NCI-H2107 treated with DMSO at 0.1 percent for 48 hours (cell line): ENCODE results near the gene TSPAN14.

ENCODE experiments used
- DNase-seq: peaks from one replicate; lab custom pipeline; 2025; ENCODE audit not compliant: unreplicated experiment; lab: John Stamatoyannopoulos, UW

TSPAN14 gene

GRCh38 chr10:80486785-80487420 lies 32.8 kb downstream of the TSPAN14 start:
- DNase-seq, result no peak

- DNase-seq, result no peak
Observed at GRCh38 chr10:80487421-80487785, 33.3 kb downstream of the TSPAN14 start.

- DNase-seq, result no peak
Observed at GRCh38 chr10:80487791-80488538, 33.9 kb downstream of the TSPAN14 start.

- no peak for DNase-seq
Observed at GRCh38 chr10:80488539-80489066, 34.5 kb downstream of the TSPAN14 start.

DNA sequence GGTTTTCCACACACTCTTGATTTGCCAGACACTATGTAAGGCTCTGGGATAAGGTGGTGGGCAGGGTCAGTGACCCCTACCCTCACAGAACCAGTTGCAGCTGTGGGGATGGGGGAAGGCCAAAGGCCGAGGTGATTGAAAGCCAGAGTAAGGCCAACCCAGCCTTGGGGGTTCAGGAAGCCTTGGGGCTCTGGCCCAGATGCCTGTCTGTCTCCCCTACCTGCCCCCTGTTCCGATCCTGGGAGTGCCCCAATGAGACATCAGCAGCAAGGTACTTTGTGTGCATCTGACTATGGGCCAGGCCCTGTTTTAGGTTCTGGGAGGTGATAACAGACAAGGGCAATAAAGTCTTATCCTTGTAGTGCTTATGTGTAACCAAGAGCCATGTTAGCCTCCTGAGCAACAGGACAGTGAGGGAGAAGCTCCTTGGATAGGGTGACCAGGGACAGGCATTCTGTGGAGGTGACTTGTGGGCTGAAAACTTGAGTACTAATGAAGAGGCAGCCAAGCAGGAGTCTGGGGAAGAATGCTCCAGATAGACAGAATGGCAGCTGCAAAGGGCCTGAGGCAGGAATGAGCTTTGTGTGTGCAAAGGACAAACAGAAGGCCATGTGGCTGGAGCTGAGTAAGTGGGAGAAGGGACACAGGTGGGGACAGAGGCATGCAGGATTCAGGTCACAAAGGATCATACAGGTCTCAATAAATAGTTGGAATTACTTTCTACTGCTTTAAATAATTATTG lies 35.4 kb downstream of the TSPAN14 start:
- DNase-seq, result no peak

- no peak for DNase-seq
Observed at GRCh38 chr10:80491251-80492102, 37.4 kb downstream of the TSPAN14 start.

- no peak for DNase-seq
Observed at GRCh38 chr10:80492848-80493521, 38.9 kb downstream of the TSPAN14 start.

DNA sequence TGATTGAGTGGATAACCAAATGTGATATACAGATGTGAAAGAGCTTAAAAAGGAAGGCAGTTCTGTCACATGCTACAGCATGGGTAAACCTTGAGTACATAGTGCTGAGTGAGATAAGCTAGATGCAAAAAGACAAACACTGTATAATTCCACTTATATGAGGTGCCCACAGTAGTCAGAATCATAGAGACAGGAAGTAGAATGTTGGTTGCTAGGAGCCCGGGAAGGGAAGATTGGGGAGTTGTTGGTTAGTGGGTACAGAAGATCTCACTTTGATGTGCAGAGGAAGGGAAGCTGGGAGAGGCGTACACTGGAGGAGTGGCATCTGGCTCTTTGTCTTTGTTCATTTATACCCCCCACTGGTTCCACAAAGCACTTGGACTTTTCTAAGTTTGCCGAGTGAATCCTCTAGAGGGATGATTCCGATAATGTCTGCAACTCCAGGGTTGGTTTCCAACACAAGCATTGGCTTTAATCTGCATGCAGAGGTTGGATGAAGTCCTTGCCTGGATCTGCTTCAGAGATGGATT lies 39.5 kb downstream of the TSPAN14 start:
- DNase-seq, result no peak

DNA sequence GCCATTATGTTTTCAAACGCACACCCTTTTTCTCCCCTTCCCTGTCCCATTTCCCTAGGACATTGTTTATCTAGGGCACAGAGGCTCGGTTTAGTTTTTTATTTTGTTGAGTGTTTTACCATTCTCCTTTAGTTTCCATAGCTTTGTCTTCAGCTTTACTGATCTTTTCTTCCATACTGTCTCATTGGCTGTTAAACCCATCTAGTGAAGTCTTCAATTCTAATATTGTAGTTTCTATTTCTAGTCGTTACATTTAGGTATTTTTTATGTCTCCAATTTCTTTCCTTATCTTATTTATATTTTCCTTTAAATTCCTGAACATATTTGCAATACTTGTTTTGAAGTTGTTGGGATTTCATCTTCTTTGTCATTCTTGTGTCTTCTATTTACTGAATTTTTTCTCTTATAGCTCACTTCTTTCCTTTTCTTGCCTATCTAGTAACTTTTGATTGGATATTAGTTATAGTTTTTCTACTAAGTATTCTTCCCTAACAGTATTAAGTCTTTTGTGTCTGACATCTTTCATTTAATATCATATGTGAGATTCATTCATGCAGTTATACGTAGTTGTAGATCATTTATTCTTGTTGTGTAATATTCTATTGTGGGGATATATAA lies 42.6 kb downstream of the TSPAN14 start:
- DNase-seq, result no peak

GRCh38 chr10:80497187-80498077 lies 43.3 kb downstream of the TSPAN14 start:
- DNase-seq, result no peak

- no peak for DNase-seq
Observed at GRCh38 chr10:80498078-80498832, 44.1 kb downstream of the TSPAN14 start.

GRCh38 chr10:80498833-80499741 lies 45.0 kb downstream of the TSPAN14 start:
- DNase-seq, result no peak

DNA sequence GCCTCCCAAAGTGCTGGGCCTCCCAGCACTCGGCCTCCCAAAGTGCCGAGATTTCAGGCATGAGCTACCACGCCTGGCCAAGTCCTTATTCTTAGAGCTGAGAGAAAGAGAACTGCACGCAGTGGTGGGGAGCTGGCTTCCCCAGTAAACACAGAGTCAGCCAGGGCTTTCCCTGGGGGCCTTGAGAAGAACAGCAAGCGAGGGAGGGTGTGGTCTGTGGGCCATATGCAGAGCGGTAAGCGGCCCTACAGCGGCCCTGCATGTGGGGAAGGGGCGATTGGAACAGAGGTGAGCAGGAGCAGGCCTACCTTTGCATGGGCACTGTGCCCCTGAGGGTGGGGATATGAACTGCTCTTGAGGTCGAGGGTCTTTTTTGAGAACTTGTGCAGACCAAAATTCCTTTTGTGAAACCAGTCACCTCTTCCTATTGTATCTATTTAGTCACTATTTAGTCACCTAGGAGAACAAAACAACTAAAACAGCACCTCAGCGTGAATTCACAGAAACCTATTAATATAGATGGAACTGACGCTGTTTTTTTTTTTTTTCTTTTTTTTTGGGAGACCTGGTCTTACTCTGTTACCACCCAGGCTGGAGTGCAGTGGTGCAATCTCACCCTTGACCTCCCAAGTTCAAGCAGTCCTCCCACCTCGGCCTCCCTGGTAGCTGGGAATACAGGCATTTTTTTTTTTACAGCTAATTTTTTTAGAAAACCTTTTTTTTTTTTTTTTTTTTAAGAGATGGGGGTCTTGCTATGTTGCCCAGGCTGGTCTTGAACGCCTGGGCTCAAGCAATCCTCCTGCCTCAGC lies 46.7 kb downstream of the TSPAN14 start:
- no peak for DNase-seq

DNA sequence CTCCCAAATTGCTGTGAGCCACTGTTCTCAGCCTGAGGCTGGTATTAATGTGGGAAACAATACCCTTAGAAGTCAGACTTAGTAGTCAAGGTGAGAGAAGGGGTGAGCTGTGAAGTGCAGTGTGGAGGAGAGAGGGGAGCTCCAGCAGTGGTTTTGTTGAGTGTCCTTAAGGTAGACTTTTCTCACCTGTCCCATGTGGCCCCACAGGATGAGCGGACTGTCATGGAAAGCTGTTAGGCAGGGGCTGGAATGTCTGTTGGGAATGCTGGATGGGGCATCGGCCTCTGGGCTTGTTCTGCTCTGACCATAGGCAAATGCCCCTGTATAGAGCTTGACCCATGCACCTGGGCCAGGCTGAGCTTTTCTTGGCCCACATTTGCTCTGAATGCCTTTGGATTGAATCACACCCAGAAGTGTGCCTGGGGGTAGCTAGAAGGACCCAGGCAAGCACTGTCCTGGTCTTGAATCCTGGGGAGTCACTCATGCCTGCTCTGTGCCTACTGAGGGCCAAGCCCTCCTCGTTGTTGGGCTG lies 47.3 kb downstream of the TSPAN14 start:
- no peak for DNase-seq

DNA sequence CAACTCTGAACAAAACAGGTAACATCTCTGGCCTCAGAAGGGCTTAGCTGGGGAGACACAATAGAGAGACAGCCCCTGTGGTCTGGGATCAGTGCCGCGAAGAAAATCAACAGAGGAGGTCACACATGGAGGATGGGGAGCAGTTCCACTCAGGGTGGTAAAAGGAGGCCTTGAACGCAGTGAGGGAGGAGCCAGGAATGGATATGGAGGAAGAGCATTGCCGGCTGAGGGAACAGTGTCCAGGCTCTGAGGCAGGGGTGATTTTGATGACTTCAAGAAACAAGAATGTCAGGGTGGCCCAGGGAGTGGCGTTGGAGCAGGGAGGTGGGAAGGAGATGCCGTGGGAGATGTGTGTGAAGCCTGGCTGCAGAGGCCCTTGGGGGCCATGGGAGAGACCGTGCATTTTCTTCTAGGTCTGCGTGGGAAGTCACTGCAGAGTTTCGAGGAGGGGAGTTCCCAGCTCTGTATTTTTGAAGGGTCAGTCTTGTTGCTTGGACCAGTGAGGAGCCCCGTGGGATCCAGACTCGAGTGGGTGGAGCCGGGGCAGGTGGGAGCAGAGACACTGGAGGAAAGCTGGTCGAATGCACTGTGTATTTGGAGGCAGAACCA lies 47.9 kb downstream of the TSPAN14 start:
- no peak for DNase-seq
